ENCODE data around the gene CNNM2.
"Not testable (repeated sequence)": the region's sequence is repeated elsewhere in the genome, so short reads cannot be mapped to it uniquely, and the experiment has no call there.

Gene CNNM2

GRCh38 chr10:102923601-102924000 lies 5.5 kb downstream of the CNNM2 start:
- no peak for DNase-seq (ENCODE audit: low spot score)
- TF ChIP-seq, protein P1, sequence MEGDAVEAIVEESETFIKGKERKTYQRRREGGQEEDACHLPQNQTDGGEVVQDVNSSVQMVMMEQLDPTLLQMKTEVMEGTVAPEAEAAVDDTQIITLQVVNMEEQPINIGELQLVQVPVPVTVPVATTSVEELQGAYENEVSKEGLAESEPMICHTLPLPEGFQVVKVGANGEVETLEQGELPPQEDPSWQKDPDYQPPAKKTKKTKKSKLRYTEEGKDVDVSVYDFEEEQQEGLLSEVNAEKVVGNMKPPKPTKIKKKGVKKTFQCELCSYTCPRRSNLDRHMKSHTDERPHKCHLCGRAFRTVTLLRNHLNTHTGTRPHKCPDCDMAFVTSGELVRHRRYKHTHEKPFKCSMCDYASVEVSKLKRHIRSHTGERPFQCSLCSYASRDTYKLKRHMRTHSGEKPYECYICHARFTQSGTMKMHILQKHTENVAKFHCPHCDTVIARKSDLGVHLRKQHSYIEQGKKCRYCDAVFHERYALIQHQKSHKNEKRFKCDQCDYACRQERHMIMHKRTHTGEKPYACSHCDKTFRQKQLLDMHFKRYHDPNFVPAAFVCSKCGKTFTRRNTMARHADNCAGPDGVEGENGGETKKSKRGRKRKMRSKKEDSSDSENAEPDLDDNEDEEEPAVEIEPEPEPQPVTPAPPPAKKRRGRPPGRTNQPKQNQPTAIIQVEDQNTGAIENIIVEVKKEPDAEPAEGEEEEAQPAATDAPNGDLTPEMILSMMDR (IDR thresholded peaks at IDR 0.05; ENCODE audit: extremely low read depth, missing control alignments) = no peak

GRCh38 chr10:102926842-102927241 lies 8.7 kb downstream of the CNNM2 start:
- TF ChIP-seq, protein P1 (IDR thresholded peaks at IDR 0.05; ENCODE audit: extremely low read depth, missing control alignments) = no peak
- no peak for DNase-seq (ENCODE audit: low spot score)

DNA sequence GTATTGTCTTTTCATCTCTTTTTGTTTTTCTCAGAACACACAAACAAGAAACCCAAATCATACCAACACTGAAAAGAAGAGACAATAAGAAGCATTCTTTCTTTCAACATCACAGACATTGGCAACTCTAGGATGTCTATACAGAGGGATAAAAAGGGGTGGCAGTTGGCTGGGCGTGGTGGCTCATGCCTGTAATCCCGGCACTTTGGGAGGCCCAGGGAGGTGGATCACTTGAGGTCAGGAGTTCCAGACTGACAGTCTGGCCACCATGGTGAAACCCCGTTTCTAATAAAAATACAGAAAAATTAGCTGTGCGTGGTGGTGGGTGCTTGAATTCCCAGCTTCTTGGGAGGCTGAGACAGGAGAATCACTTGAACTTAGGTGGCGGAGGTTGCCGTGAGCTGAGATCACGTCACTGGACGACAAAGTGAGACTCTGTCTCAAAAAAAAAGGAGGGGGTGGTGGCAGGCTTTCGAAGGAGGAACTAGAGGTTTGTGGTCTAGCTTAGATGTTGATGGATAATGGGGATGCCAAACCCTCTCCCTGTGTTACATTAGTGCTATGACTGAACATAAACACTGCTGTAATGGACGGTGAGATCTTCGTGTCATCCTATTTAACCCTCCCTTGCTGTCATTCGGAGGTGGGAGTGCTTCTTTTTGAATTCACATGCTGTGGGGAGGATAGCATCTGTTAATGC lies 9.4 kb downstream of the CNNM2 start:
- DNase-seq (ENCODE audit: low spot score) = no peak
- TF ChIP-seq, protein P1 (IDR thresholded peaks at IDR 0.05; ENCODE audit: extremely low read depth, missing control alignments) = no peak

DNA sequence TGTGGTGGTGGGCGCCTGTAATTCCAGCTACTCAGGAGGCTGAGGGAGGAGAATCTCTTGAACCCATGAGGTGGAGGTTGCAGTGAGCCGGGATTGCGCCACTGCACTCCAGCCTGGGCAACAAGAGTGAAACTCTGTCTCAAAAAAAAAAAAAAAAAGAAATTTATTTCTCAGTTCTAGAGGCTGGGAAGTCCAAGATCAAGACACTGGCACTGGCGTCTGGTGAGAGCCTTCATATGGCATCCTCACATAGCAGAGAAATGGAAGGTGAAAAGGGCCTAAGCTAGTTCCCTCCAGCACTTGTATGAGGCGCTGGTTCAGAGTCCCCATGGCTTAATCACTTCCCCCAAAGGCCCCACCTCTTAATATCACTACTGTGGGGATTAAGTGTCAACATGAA lies 10.3 kb downstream of the CNNM2 start:
- DNase-seq (ENCODE audit: low spot score) = not testable (repeated sequence)

GRCh38 chr10:102930720-102931119 lies 12.6 kb downstream of the CNNM2 start:
- TF ChIP-seq, protein P1 (IDR thresholded peaks at IDR 0.05; ENCODE audit: extremely low read depth, missing control alignments) = no peak
- no peak for DNase-seq (ENCODE audit: low spot score)

GRCh38 chr10:102931643-102932042 lies 13.5 kb downstream of the CNNM2 start:
- no peak for DNase-seq (ENCODE audit: low spot score)
- TF ChIP-seq, protein P1 (IDR thresholded peaks at IDR 0.05; ENCODE audit: extremely low read depth, missing control alignments) = no peak

- DNase-seq (ENCODE audit: low spot score) = no peak
- TF ChIP-seq, protein P1 (IDR thresholded peaks at IDR 0.05; ENCODE audit: extremely low read depth, missing control alignments) = no peak
These were observed 17.4 kb downstream of the CNNM2 start for GRCh38 chr10:102935505-102935904.

DNA sequence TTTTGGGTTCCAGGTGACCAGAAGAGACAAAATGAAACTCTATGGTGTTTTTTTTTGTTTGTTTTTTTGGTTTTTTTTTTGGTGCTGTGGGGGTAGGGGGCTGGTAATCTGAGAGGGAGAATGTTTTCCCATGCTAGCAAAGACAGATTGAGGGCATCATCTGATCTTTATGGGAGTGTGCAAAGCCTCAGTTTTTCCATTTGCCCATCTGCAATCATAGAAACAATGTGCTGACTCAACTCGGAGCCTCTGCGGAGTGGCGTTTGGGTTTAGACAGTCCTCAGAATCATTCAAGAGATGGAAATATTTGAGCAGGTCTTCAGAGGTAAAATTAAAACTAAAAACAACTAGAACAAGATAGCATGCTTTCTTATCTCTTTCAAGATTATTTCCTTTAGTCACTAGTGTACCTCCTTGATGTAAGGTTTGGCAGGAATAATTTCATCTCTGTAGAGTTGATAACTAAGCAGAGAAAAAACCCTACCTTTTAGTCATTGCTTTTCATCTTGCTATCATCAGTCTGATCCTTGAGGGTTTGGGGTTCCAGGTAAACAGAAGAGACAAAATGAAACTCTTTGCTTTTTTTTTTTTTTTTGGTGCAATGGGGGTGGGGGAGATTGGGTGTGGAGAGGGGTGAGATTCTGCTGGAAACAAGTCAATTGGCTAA lies 18.0 kb downstream of the CNNM2 start:
- TF ChIP-seq, protein P1 (IDR thresholded peaks at IDR 0.05; ENCODE audit: extremely low read depth, missing control alignments) = no peak
- DNase-seq (ENCODE audit: low spot score) = no peak
